B cell (primary cell): ENCODE measurements around the gene C6orf118. TPM values are rescaled to one million over a fixed set of nuclear protein-coding genes. Genes with fewer than 3 reads are reported as not detected.

ENCODE experiments used
- ATAC-seq: fragments of 200-7000 bp; cut with Tn5 transposase; one replicate; pipeline ENCODE4 v1.10.0; 2021; ENCODE audit warnings: low read depth, mild to moderate bottlenecking, moderate number of reproducible peaks, moderate library complexity
- CTCF ChIA-PET: fragments of 350-600 bp; sonication (Branson Sonifier 250); formaldehyde crosslinking; loops from one replicate; lab custom pipeline; 2021; ENCODE audit warnings: antibody characterized with exemption, inconsistent platforms; lab: Charles Lee
- POLR2A ChIA-PET: fragments of 350-600 bp; sonication (Branson Sonifier 250); formaldehyde crosslinking; loops from one replicate; lab custom pipeline; 2021; ENCODE audit warnings: antibody characterized with exemption; lab: Charles Lee
- DNase-seq: peaks from one replicate; pipeline ENCODE4 v3.0.0; 2013
- H2AFZ ChIP-seq: 2 replicates; pipeline ENCODE4 v1.6.1; 2012; ENCODE audit warnings: mild to moderate bottlenecking, low read depth, low read length; ENCODE audit not compliant: insufficient read depth, poor library complexity, severe bottlenecking
- H3K27ac ChIP-seq, 2 donors: 1 replicate in 1 of 2; 2 replicates in 1 of 2; pipeline ENCODE4 v1.5.1; 2012 to 2013; ENCODE audit warnings: low read length in 2 of 2, mild to moderate bottlenecking in 2 of 2, moderate library complexity in 1 of 2
- H3K27me3 ChIP-seq, 4 experiments: fragments of 200-600 bp in 1 of 4; sonication (generic) in 1 of 4; replicated peaks in 1 of 4; 1 replicate in 2 of 4; 2 replicates in 2 of 4; pipeline versions ENCODE4 v1.6.1 to v1.7.0; 2013 to 2016; ENCODE audit warnings: low read length in 3 of 4, mild to moderate bottlenecking in 2 of 4, mixed read lengths in 1 of 4, moderate library complexity in 1 of 4; ENCODE audit not compliant: insufficient read depth in 4 of 4, control insufficient read depth in 3 of 4; ENCODE audit errors: control extremely low read depth in 1 of 4
- H3K36me3 ChIP-seq, 2 experiments: replicated peaks in 1 of 2; 1 replicate in 1 of 2; 2 replicates in 1 of 2; pipeline versions ENCODE4 v1.6.1 to v1.7.1; 2013; ENCODE audit warnings: low read length in 1 of 2; ENCODE audit not compliant: insufficient read depth in 2 of 2, control insufficient read depth in 1 of 2; ENCODE audit errors: control extremely low read depth in 1 of 2, extremely low read depth in 1 of 2
- H3K4me1 ChIP-seq, 2 donors: fragments of 200-600 bp in 1 of 2; sonication (generic) in 1 of 2; 1 replicate in 1 of 2; 2 replicates in 1 of 2; pipeline versions ENCODE4 v1.5.1 to v1.6.1; 2013 to 2017; ENCODE audit warnings: low read length in 2 of 2; ENCODE audit not compliant: control insufficient read depth in 2 of 2, insufficient read depth in 2 of 2
- H3K4me2 ChIP-seq: replicated peaks from 2 replicates; pipeline ENCODE3; 2012; ENCODE audit warnings: mild to moderate bottlenecking, low read depth, low read length; ENCODE audit not compliant: poor library complexity, severe bottlenecking
- H3K4me3 ChIP-seq, 5 experiments: fragments of 200-600 bp in 1 of 5; sonication (generic) in 1 of 5; 1 replicate in 3 of 5; 2 replicates in 2 of 5; pipeline versions ENCODE4 v1.5.1 to v1.7.0; 2011 to 2016; ENCODE audit warnings: low read length in 4 of 5, mild to moderate bottlenecking in 4 of 5, low read depth in 2 of 5, control low read depth in 1 of 5, moderate library complexity in 1 of 5; ENCODE audit not compliant: insufficient read depth in 1 of 5; ENCODE audit errors: control extremely low read depth in 1 of 5, extremely low read depth in 1 of 5
- H3K79me2 ChIP-seq: fragments of 200-600 bp; sonication (generic); one replicate; pipeline ENCODE4 v1.6.0; 2016; ENCODE audit warnings: low read length; ENCODE audit not compliant: control insufficient read depth, insufficient read depth
- H3K9ac ChIP-seq: fragments of 200-600 bp; sonication (generic); 2 replicates; pipeline ENCODE4 v1.6.1; 2017; ENCODE audit warnings: mild to moderate bottlenecking, low read length, moderate library complexity
- H3K9me3 ChIP-seq, 3 donors: one replicate each; pipeline versions ENCODE4 v1.6.1 to v1.7.1; 2013; ENCODE audit warnings: low read length in 2 of 3; ENCODE audit not compliant: control insufficient read depth in 2 of 3, insufficient read depth in 1 of 3; ENCODE audit errors: control extremely low read depth in 1 of 3
- H4K20me1 ChIP-seq: 2 replicates; pipeline ENCODE4 v1.6.0; 2012; ENCODE audit warnings: mild to moderate bottlenecking, low read length; ENCODE audit not compliant: insufficient read depth, control insufficient read depth, poor library complexity, severe bottlenecking
- H3K27ac Mint-ChIP-seq: one replicate; pipeline ENCODE4 v1.8.0; 2021; ENCODE audit warnings: mixed read lengths
- H3K27me3 Mint-ChIP-seq: one replicate; pipeline ENCODE4 v1.8.0; 2021; ENCODE audit warnings: mixed read lengths
- H3K4me1 Mint-ChIP-seq: one replicate; pipeline ENCODE4 v1.8.0; 2021; ENCODE audit warnings: mixed read lengths
- H3K4me3 Mint-ChIP-seq: one replicate; pipeline ENCODE4 v1.8.0; 2021; ENCODE audit warnings: mixed read lengths
- H3K9me3 Mint-ChIP-seq: one replicate; pipeline ENCODE4 v1.8.0; 2022; ENCODE audit warnings: mixed read lengths; ENCODE audit not compliant: insufficient read depth
- CTCF ChIP-seq: fragments of 200-600 bp; IDR thresholded peaks from one replicate; pipeline ENCODE4 v1.8.0; 2022; ENCODE audit warnings: antibody characterized with exemption, mild to moderate bottlenecking
- EZH2 ChIP-seq: IDR thresholded peaks from 2 replicates; pipeline ENCODE4 v1.6.1; 2012; ENCODE audit warnings: borderline replicate concordance, low read depth, mild to moderate bottlenecking, moderate library complexity, low read length; ENCODE audit not compliant: insufficient read depth, poor library complexity, severe bottlenecking
- WGBS: methylation state at CpG from one replicate; pipeline ENCODE4 v1.1.5; 2013; ENCODE audit warnings: missing lambda C conversion rate; ENCODE audit not compliant: insufficient coverage; 5-methylcytosine and 5-hydroxymethylcytosine counted together
- intact Hi-C: fragments of 100-400 bp; cut with micrococcal nuclease; formaldehyde crosslinking; loops from one replicate; pipeline ENCODE4 v1.10.0; 2022
- polyA plus RNA-seq: library from polyadenylated mRNA; depleted of rRNA; stranded (reverse); fragments of >200 nt; gene quantifications from 2 replicates; pipeline ENCODE4 v1.2.3, GENCODE V29; 2012
- total RNA-seq, 2 donors: library from RNA; stranded (reverse); fragments of 120-200 nt in 1 of 2; gene quantifications; 1 replicate in 1 of 2; 2 replicates in 1 of 2; pipeline versions ENCODE4 v1.2.3 to v1.2.4, GENCODE V29; 2013 to 2022

Gene C6orf118
- total and polyA plus RNA-seq, 2 donors (not counting 1 experiment from before 2014, with no cell fraction given): not detected

GRCh38 chr6:165231581-165232561, 77.5 kb downstream of the C6orf118 start:
- H3K4me1 ChIP-seq: no peaks in the 10 kb centered on the region
- 83% methylated on average over 8 of the region's 17 CpGs for WGBS
- no peak overlapping the region for H3K27ac Mint-ChIP-seq
- no peak overlapping the region for H3K4me3 Mint-ChIP-seq
- ChIA-PET POLR2A (no interaction called here), CTCF (no interaction called here)
- H2AFZ ChIP-seq: no peak overlapping the region
- H3K9me3 Mint-ChIP-seq: peaks cover 13% of the 10 kb centered on the region
- no peak overlapping the region for H3K4me3 ChIP-seq
- no peaks in the 10 kb centered on the region for H3K27me3 Mint-ChIP-seq
- no peak overlapping the region for H3K27ac ChIP-seq
- H3K9ac ChIP-seq: no peak overlapping the region
- peaks cover 0 to 24% (median 0%) of the 10 kb centered on the region in 3 donors for H3K9me3 ChIP-seq
- intact Hi-C loops: no loop called here
- no peak overlapping the region for H3K4me2 ChIP-seq
- no peaks in the 10 kb centered on the region for H3K27me3 ChIP-seq
- H4K20me1 ChIP-seq: no peaks in the 10 kb centered on the region
- TF ChIP-seq EZH2: no peak
- DNase-seq (no peak), ATAC-seq (no peak)
- H3K4me1 Mint-ChIP-seq: no peaks in the 10 kb centered on the region
- no peaks in the 10 kb centered on the region for H3K36me3 ChIP-seq
- H3K79me2 ChIP-seq: no peaks in the 10 kb centered on the region

GRCh38 chr6:165231177-165231576, 78.2 kb downstream of the C6orf118 start:
- DNase-seq: no peak
- ChIA-PET CTCF (no interaction called here), POLR2A (no interaction called here)
- intact Hi-C loops: no loop called here
- H3K9ac ChIP-seq: no peak overlapping the region
- WGBS: no CpG with 5 or more reads among the region's 3 CpGs
- H2AFZ ChIP-seq: no peak overlapping the region
- Mint-ChIP-seq H3K27ac (no peak overlapping the region), H3K27me3 (no peaks in the 10 kb centered on the region), H3K4me1 (no peaks in the 10 kb centered on the region), H3K9me3 (peaks cover 13% of the 10 kb centered on the region), H3K4me3 (no peak overlapping the region)
- no peak for ATAC-seq
- no peak overlapping the region for H3K27ac ChIP-seq
- peaks cover 0 to 18% (median 0%) of the 10 kb centered on the region in 3 donors for H3K9me3 ChIP-seq
- no peaks in the 10 kb centered on the region for H3K36me3 ChIP-seq
- no peak overlapping the region for H3K4me2 ChIP-seq
- no peaks in the 10 kb centered on the region for H3K4me1 ChIP-seq
- H3K27me3 ChIP-seq: no peaks in the 10 kb centered on the region
- H3K4me3 ChIP-seq: no peak overlapping the region
- TF ChIP-seq CTCF (no peak), EZH2 (no peak)
- no peaks in the 10 kb centered on the region for H4K20me1 ChIP-seq
- no peaks in the 10 kb centered on the region for H3K79me2 ChIP-seq
